Heart left ventricle (tissue), 16 donors: ENCODE data around the gene GPRC5B. TPM values are rescaled to one million over a fixed set of nuclear protein-coding genes. Genes with fewer than 3 reads are reported as not detected.
A peak's percentile ranks its signal among the peaks of the same experiment; 100 is the strongest.

Source experiments
- ATAC-seq, 4 donors: fragments of 200-7000 bp; cut with Tn5 transposase; one replicate each; pipeline ENCODE4 v1.9.1; 2020 to 2022; ENCODE audit warnings: moderate library complexity in 4 of 4, mild to moderate bottlenecking in 3 of 4, moderate number of reproducible peaks in 1 of 4
- DNase-seq, 5 donors: peaks; one replicate each; pipeline ENCODE4 v3.0.0-alpha.2; 2020
- H3K27ac ChIP-seq, 12 donors: fragments of 200-600 bp; sonication (generic) in 4 of 12; one replicate each; pipeline versions ENCODE4 v1.5.0 to v1.8.0; 2016 to 2022; ENCODE audit warnings: mild to moderate bottlenecking in 2 of 12
- H3K27me3 ChIP-seq, 9 donors: fragments of 200-600 bp; sonication (generic) in 2 of 9; one replicate each; pipeline versions ENCODE4 v1.5.1 to v1.8.0; 2016 to 2022; ENCODE audit warnings: mild to moderate bottlenecking in 3 of 9
- H3K36me3 ChIP-seq, 9 donors: fragments of 200-600 bp; sonication (generic) in 2 of 9; one replicate each; pipeline versions ENCODE4 v1.5.0 to v1.8.0; 2018 to 2022; ENCODE audit warnings: mild to moderate bottlenecking in 2 of 9
- H3K4me1 ChIP-seq, 12 donors: fragments of 200-600 bp; sonication (generic) in 4 of 12; one replicate each; pipeline versions ENCODE4 v1.5.0 to v1.8.0; 2016 to 2022; ENCODE audit warnings: mild to moderate bottlenecking in 3 of 12
- H3K4me3 ChIP-seq, 12 donors: fragments of 200-600 bp; sonication (generic) in 4 of 12; one replicate each; pipeline versions ENCODE4 v1.5.0 to v1.8.0; 2017 to 2022; ENCODE audit warnings: mild to moderate bottlenecking in 9 of 12, moderate library complexity in 4 of 12
- H3K9me3 ChIP-seq, 12 donors: fragments of 200-600 bp; sonication (generic) in 4 of 12; one replicate each; pipeline versions ENCODE4 v1.5.0 to v1.8.0; 2016 to 2022; ENCODE audit warnings: mild to moderate bottlenecking in 1 of 12
- POLR2A ChIP-seq, 2 donors: fragments of 450-650 bp; IDR thresholded peaks; one replicate each; pipeline ENCODE4 v1.6.1; 2017; ENCODE audit warnings: antibody characterized with exemption in 2 of 2, mild to moderate bottlenecking in 2 of 2, moderate library complexity in 2 of 2
- WGBS, 4 donors: extraction: QIAGEN DNeasy Blood & Tissue Kit in 2 of 4; methylation state at CpG; one replicate each; pipeline versions ENCODE4 v1.1.5 to v1.1.7; 2013 to 2018; 5-methylcytosine and 5-hydroxymethylcytosine counted together
- intact Hi-C, 10 donors: fragments of 100-400 bp; cut with DNase I; formaldehyde crosslinking; loops; one replicate each; pipeline versions ENCODE4 v1.11.1 to v1.14.2; 2022
- polyA plus RNA-seq, 2 donors: library from polyadenylated mRNA; stranded (reverse); fragments of 200-250 nt; gene quantifications; one replicate each; pipeline ENCODE4 v1.2.3, GENCODE V29; 2013
- total RNA-seq, 9 donors: library from RNA; depleted of rRNA in 2 of 9; stranded (reverse); fragments of >200 nt in 2 of 9; fragmentation: NEBNext Ultra II Directional in 3 of 9; extraction: Animal tissue kit (Norgen Biotek cat#: 25700) in 3 of 9; gene quantifications; one replicate each; pipeline versions ENCODE4 v1.1.0 to v1.2.4, GENCODE V29; 2016 to 2023
- TF ChIP-seq, protein P1 (sequence below), 12 donors: fragments of 200-600 bp; sonication (generic) in 4 of 12; IDR thresholded peaks; one replicate each; pipeline versions ENCODE4 v1.5.0 to v1.8.0; 2018 to 2022; ENCODE audit warnings: antibody characterized with exemption in 12 of 12, mild to moderate bottlenecking in 5 of 12
- donor health status: ischemic (EF 13 %, LVEDD 7.1; RV severe dilation, severe dysfunction).
- donor health status: healthy with polysubstance abuse.
- donor health status: DM: no; HTN: yes; CAD: no.
- donor health status: DM: no; HTN: no; CAD: no.
- donor health status: ischemic (EF 25% LVEDD 6.9; RV normal size, moderate dysfunction).
- donor health status: ischemic (EF 25% LVEDD 5.7; RV mildly dilated, moderate dysfunction).
- donor health status: healthy.
- donor health status: DM: yes; HTN: yes; CAD: no.
- donor health status: ischemic (EF 35%, LVEDD 5.7; RV mildly dilated, moderate dysfunction).
- donor health status: nonischemic (EF 11% LVEDD 7.7; RV severe dilation, severe dysfunction).
- donor health status: DM: yes; HTN: yes; CAD: no.
- donor health status: PGD.
- donor health status: ischemic (EF 29% LVEDD 5.4; RV normal size, mild dysfunction).
- donor health status: nonischemic (EF 23%, LVEDD 6.1; RV moderate dilation, normal function).

Gene GPRC5B
- total and polyA plus RNA-seq, 11 donors, result 43.0 to 104 (median 77.9) TPM

DNA sequence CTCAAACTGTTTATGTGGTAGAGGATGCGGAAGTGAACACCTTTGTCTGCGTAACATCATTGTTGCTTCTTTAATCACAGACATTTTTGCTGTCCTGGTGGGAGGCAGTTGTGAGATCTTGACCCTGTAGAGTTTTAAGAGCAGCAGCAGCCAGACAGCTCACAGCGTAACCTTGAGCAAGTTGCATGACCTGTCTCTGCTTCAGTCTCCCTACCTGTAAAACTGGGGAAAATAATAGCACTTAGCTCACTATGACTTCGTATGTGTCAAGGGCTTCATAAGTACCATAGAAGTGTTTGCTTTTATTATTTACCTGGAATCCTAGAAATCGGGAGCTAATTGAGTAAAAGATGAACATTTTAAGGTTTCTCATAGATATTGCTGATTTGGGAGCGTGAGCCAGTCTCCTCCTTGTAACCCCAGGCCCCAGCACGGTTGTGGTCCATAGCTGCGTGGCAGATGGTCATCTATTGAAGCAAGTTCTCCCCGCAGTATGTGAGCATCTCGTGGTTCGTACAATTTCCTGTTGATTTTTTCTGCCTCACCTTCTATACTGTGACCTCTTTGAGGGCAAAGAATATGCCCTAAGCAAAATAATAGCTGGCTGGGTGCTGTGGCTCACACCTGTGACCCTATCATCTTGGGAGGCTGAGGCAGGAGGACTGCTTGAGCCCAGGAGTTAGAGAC is 34.4 kb downstream of the GPRC5B start:
- Histone ChIP-seq H3K27me3 (no peaks in the 10 kb centered on the region), H3K36me3 (peaks cover 0 to 4% (median 0%) of the 10 kb centered on the region in 9 donors), H3K9me3 (no peaks in the 10 kb centered on the region), H3K4me1 (peaks cover 0 to 25% (median 12%) of the 10 kb centered on the region in 12 donors), H3K4me3 (no peak overlapping the region), H3K27ac (peak overlapping the region in 2 of 12 donors; percentile 47 to 66)
- ATAC-seq (no peak), DNase-seq (no peak)
- intact Hi-C loops, result no loop called here
- 93 to 97% (median 96%) methylated on average over 11 of the region's 11 CpGs for WGBS, 4 donors
- no peak for TF ChIP-seq POLR2A (IDR thresholded peaks at IDR 0.05)
- TF ChIP-seq, protein P1, sequence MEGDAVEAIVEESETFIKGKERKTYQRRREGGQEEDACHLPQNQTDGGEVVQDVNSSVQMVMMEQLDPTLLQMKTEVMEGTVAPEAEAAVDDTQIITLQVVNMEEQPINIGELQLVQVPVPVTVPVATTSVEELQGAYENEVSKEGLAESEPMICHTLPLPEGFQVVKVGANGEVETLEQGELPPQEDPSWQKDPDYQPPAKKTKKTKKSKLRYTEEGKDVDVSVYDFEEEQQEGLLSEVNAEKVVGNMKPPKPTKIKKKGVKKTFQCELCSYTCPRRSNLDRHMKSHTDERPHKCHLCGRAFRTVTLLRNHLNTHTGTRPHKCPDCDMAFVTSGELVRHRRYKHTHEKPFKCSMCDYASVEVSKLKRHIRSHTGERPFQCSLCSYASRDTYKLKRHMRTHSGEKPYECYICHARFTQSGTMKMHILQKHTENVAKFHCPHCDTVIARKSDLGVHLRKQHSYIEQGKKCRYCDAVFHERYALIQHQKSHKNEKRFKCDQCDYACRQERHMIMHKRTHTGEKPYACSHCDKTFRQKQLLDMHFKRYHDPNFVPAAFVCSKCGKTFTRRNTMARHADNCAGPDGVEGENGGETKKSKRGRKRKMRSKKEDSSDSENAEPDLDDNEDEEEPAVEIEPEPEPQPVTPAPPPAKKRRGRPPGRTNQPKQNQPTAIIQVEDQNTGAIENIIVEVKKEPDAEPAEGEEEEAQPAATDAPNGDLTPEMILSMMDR (IDR thresholded peaks at IDR 0.05), result no peak

DNA sequence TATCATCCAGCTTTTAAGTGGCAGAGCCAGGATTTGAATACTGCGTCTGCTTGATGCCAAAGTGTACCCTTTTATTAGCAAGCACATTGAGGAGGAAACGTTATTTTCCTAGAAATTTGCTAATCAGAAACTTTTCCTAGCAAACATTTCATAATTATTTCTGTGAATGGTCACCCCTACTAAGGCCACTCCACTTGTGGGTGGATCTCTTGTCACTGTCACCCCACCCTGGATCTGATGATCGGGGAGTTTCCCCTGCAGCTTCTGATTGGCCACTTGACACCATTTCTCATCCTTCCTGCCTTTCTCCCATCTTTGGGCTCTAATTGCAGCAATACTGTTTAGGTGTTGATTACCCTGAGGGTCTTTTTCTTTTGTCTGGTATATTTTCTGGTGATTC is 35.9 kb downstream of the GPRC5B start:
- no peaks in the 10 kb centered on the region for H3K27me3 ChIP-seq
- ATAC-seq (no peak), DNase-seq (no peak)
- no peak overlapping the region for H3K4me3 ChIP-seq
- intact Hi-C loops, result no loop called here
- H3K36me3 ChIP-seq, result no peaks in the 10 kb centered on the region
- 91 to 97% (median 92%) methylated on average over 3 of the region's 3 CpGs for WGBS, 4 donors
- no peaks in the 10 kb centered on the region for H3K9me3 ChIP-seq
- TF ChIP-seq, protein P1 (IDR thresholded peaks at IDR 0.05), result no peak
- no peak for TF ChIP-seq POLR2A (IDR thresholded peaks at IDR 0.05)
- no peak overlapping the region for H3K27ac ChIP-seq
- H3K4me1 ChIP-seq, result peaks cover 0 to 24% (median 12%) of the 10 kb centered on the region in 12 donors

DNA sequence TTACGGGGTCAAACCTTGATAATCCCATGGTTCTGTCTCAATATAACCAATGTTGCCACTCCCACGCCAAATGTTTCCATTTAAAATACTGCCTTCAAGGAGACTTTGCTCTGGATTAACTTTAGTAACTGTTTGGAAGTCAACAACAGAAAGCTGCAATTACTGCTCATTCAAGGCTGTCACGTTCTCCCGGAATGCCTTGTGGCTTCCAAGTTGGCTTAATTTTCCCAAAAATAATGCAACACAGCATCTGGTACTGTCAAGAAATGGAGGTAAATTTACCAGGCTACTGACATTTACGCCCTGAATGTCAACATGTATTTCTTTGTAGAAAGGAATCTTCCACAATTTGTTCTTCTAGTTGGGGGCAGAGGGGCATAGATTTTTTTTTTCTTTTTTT is 38.2 kb downstream of the GPRC5B start:
- DNase-seq (no peak), ATAC-seq (no peak)
- intact Hi-C loops, result no loop called here
- Histone ChIP-seq H3K27ac (no peak overlapping the region), H3K4me1 (peaks cover 0 to 20% (median 10%) of the 10 kb centered on the region in 12 donors), H3K36me3 (no peaks in the 10 kb centered on the region), H3K27me3 (no peaks in the 10 kb centered on the region), H3K9me3 (no peaks in the 10 kb centered on the region), H3K4me3 (no peak overlapping the region)
- WGBS, 4 donors, result 89 to 94% (median 93%) methylated on average over 5 of the region's 5 CpGs
- TF ChIP-seq POLR2A (IDR thresholded peaks at IDR 0.05), result no peak
- TF ChIP-seq, protein P1 (IDR thresholded peaks at IDR 0.05), result no peak

DNA sequence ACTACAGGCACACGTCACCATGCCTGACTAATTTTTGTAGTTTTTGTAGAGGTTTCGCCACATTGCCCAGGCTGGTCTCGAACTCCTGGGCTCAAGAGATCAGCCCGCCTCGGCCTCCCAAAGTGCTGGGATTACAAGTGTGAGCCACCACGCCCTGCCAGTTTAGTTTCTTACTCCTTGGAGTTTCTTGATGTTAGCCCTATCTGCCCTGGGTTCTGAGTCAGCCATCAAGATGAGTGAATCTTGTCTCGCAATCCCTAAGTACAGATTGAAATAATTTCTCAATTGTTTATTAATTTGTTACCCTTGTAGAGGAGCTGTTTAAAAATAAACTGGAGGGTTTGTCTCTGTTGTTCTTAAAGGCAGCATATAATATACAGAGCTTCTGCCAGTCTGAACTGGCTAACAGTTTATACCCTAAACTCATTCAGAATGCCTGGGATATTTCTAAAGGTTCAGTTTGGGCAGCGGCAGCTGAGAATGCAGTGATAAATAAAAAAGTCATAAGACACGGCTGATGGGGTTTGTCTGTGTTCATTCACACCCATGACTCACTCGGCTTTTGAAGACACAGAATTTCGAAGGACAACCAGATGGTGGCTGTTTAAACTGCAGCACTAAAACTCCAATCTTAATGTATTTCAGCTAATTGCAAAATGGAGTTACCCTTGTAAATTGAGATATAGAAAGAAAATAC is 39.6 kb downstream of the GPRC5B start:
- peak in 1 of 4 donors; percentile 16 for ATAC-seq
- H3K27ac ChIP-seq, result peak overlapping the region in 10 of 12 donors; percentile 5 to 70 (median 48)
- no peaks in the 10 kb centered on the region for H3K36me3 ChIP-seq
- TF ChIP-seq, protein P1 (IDR thresholded peaks at IDR 0.05), result no peak
- TF ChIP-seq POLR2A (IDR thresholded peaks at IDR 0.05), result no peak
- no peak for DNase-seq
- H3K9me3 ChIP-seq, result no peaks in the 10 kb centered on the region
- WGBS, 4 donors, result 70 to 79% (median 76%) methylated on average over 11 of the region's 11 CpGs
- intact Hi-C loops, result loop anchor here in 2 of 10 donors (5.0 kb wide), 2 partner anchors 32 to 37 kb away; partner anchors contain the start of gene GPRC5B (in 1 of the 2)
- peaks cover 0 to 25% (median 8%) of the 10 kb centered on the region in 12 donors for H3K4me1 ChIP-seq
- H3K27me3 ChIP-seq, result no peaks in the 10 kb centered on the region
- H3K4me3 ChIP-seq, result no peak overlapping the region
